Stimulated activated CD4-positive, alpha-beta T cell treated with anti-CD3 and anti-CD28 coated beads, Interleukin-15, amount 100 ng/mL, for 24 hours (primary cell): ENCODE results near the gene BCL11B.

ENCODE experiments used
- DNase-seq: peaks from one replicate; pipeline ENCODE4 v3.0.0-alpha.2; 2020

Gene BCL11B

DNA sequence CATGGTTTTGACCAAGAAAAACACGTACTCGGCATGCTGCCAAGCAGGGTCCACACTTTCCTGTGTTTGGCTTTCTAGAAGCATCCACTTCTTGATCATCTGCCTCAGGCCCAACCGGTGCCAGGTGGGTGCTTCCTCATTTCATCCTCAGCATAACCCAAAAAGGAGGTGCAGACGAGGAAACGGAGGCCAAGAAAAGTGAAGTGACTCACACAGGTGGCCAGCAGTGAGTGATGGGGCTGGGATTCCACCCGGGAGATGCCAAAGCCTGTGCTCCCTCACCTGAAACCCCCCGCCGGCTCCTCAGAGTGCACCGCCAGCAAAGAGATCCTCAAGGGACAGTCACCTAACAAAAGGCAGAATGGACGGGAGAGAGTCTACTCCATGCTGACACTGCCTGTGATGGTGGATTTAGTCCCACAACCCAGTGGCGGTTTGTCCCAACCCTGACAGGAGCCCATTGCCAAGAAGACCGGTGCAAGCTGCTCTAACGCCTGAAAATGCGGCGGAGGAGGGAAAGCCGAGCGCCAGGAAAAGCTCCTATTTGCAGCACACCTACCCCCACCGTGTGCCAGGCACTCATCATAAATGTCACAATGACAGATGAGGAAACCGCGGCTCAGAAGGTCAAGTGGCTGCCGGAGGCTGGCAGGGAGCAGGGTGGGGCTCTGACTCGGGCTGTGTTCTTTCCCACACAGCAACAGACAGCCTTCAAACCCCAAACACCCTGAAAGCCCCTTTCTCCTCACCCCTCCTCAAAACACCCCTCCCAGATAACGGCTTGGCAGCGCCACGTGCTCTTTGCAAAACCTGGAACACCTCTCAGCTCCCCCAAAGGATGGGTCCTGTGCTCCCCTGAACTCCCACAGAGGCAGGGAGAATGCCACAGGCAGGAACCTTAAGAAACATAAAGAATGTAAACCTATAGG is 18.8 kb downstream of the BCL11B start:
- DNase-seq = peak; percentile 69

- DNase-seq = no peak
Measured at GRCh38 chr14:99252443-99252939, 19.5 kb downstream of the BCL11B start.

DNA sequence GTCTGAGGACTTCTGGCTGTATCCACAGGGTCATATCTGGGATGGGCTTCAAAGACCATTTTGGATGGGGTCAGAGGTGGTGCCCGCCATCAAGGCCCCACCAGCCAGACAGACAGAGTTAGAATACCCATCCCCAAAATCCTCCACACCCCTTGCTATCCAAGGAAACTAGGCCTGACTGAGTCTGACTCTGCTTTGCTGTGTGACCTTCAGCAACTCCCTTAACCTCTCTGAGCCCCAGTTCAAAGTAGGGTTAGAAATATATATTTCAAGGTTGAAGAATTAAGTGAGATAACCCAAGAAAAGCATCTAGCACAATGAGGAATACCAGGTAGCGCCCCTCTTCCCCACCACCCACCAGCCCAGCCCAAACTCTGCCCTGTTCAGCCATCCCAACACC is 20.3 kb downstream of the BCL11B start:
- no peak for DNase-seq

DNA sequence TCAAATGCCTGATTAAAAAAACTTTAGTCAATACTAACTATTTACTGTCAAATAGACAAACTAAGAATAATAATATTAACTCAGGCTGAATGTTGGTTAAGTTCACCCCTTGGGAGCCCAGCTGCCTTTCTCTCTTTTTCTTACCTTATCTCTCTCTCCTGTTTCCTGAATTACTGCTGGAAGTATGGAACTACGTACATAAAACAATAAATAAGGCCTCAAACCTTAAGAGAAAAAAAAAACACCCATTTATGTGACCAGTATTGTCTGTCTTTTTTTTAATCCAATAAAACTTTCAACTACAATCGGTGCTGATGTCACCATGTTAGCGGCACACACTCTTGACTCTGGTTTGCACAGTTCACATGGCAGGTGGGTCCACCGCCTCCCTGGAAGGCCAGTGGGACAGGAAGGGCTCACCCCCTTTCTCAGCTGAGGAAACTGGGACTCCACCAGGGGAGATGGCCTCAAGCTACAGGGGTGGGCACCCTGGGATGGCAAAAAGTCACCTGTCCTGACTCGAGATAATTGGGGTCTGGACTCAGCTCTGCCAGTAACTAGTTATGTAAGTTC is 21.3 kb downstream of the BCL11B start:
- no peak for DNase-seq

GRCh38 chr14:99249389-99249788 is 22.6 kb downstream of the BCL11B start:
- DNase-seq = peak; percentile 68

DNA sequence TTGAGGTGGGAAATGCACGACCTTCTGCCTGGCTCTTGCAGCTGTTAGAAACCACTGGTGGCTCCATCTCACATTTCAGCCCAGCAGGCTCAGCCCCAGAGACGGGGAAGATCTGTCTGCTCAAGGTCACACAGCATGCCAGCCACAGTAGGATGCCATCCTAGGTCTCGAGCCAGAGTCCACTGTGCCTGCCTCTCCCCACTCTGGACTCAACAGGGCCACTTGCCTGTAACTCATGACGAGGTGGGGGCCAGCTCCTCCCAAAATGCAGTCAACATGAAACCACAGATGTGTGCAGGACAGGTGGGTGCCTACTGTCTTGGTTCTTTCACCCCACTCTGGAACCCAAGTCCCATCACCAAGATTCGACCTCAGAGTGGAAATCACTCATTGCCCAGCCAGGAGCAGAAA is 23.2 kb downstream of the BCL11B start:
- DNase-seq = no peak

DNA sequence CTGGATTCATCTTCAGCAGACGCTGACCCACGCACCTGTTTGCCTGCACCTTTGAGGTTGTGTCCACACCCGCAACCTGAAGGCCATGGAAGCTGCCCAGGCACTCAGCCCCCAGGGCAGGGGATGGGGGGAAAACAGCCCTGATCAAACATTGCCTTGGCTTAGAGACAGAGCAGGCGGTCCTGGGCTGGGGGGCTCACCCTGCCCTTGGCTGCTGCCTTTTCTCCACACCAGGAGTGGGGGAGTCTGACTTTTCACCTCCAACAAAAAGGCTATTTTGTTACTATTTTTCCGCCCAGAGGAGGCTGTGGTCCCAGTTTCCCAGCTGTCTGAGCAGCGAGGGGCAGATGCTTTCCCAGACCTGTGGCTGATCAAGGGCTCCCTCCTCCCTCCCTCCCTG is 24.2 kb downstream of the BCL11B start:
- no peak for DNase-seq

GRCh38 chr14:99247101-99247729 is 24.8 kb downstream of the BCL11B start:
- no peak for DNase-seq

DNA sequence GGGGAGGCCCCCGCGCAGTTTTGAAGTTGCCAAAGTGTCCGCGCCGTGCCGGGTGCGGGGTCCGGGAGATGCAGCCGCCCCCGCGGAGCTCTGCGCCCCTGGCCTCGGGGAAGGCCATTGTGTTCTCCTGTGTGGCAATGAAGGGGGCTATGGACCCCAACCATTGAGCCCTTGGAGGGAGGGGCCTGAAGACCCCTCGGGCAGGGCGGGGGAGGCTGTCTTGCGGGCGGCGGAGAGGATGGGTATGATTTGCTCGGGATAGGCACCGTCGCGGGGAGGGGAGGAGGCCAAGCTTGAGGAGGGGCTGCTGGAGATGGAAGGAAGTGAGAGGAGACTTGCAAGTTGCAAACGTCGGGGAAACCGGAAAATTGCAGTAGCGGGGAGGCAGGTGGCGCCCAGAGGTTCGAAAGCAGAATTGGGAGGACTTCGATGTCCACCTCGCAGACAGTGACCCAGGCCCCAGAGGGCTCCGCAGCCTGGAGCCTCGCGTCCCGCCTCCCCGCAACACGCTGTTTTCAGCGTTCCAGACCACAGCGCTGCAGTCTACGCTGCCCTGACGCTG is 25.4 kb downstream of the BCL11B start:
- peak; percentile 66 for DNase-seq

DNA sequence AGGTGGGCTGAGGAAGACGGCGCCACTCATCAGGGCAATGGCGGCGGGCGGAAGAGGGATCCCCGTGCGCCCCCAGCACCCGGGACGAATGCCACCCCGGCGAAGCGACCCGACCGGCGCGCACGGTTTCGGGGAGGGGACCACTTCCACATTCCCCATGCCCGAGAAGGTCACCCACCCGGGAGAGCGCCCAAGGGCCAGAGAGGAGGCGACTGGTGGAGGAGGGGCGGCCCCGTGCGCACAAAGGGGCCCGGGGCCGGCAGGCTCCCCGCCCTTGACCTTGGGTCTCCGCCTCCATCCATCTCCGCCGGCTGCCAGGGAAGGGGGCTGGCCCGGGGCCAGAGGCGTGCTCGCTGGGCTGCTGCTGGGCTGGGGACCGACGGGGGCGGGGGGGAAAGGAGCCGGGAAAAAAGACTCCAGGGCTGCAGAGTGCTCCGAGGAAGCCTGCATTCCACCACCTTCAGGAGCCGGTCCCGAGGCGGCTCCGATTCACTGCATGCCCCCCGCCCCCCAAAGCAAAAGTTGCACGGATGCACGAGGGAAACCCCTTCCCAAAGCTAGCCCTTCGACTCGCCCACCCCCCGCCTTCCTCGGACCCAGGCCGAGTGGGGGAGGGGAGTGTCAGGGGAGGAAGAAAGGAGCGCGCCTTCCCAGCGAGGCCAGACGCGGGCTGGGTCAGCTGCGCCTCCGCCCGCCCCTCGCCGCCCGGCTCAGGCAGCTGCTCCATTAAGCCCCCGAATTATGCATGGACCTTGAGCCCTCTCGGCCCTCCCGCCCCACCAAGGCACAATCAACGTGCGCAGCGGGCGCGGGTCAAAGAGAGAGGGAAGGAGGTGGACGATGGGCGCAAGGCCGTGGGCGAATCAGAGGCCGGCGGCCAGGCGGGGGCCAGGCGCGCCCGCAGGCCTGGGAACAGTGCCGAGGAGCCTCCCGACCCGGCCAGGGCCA is 26.2 kb downstream of the BCL11B start:
- no peak for DNase-seq

GRCh38 chr14:99244941-99245563 is 26.9 kb downstream of the BCL11B start:
- no peak for DNase-seq

DNA sequence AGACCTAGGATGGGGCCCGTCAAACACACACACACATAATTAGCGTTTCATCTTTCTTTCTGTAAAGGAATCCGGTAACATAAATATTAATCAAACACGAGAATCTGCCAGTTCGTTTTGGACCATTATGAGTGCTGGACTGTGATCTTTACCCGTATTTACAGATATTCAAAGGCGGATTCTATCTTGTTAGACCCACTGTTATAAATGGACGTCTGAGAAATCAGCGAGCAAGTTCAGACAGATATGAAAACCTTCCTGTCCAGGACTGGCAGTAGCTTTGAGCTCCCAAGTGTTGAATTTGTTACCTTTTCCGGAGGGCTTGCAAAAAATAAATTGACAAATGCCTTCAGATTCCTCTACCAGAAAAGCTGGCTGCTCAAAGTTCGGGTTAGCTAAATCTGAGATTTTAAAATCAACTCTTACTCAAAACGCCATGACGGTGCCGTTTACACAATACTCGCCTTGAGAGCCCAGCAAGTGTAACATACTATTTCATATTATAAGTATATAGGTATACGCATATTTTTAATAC is 27.6 kb downstream of the BCL11B start:
- no peak for DNase-seq

DNA sequence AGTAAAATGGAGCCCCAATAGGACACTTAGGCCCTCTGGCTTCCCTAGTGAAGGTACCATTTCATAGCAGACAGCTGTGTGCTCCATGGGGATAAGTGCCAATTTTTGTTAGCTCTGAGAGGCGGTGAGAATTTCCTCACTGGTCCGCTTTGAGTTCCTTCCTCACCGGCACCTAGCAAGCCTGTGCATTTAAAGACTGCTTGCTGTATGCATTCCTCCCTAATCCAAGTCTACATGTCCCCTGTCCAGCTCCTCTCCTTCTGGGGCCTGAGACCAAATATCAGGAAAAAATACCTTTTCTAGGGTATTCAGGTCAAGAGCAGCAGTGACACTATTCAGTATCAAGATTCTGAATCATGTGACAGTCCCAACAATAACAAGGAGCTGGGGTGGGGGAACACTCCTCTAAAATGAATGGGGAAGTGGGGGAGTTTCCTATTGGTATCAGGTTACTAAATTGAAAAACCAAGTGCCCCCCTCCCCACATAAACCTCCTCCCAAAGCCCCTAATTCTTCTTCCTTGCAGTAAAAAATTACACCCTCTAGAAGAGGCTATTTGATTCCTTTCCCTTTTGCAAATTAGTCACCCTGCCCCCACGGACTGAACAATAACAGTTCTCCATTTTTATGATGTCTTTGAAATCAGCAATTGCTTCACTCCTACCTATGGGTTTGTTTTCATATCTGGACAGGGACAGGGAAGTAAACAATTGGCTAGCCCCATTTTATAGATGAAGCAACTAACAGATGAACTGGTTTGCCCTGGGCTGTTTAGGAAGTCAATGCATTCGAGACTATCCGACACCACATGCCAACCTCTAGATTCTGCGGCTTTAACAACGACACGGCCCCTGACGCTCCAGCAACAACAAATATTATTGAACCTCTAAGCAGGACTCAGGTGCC is 28.9 kb downstream of the BCL11B start:
- DNase-seq = no peak

- no peak for DNase-seq
Measured at GRCh38 chr14:99242238-99242637, 29.8 kb downstream of the BCL11B start.

DNA sequence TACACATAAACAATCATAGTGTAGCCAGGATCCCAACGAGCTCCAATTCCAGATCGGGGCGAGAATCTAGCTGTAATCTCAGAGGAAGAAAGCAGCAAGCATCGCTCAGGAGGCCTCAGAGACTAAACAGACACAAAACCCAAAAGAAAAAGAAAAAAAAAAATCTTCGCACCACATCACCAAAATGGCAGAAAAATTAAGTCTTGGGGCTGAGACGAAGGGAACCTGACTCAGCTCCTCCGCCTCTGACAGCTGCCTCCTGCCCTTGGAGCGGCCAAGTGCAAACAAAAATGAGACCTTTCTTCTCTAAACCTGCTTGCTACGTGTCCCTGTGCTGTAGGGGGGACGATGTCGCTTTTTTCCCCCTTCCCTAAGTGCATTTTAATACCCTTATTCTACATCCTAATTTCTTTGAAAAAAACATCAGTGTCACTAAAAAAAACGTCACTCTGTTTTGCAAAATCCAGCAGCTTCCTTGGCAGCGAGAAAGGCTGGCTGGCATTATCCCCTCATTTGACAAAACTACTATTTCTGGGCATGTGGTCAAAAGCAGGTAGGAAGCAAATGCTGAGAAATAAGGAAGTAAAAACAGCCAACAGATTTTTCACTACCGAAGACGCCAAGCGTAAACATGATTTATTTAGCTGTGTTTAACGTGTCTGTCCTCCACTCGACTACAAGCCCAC is 30.5 kb downstream of the BCL11B start:
- no peak for DNase-seq

DNA sequence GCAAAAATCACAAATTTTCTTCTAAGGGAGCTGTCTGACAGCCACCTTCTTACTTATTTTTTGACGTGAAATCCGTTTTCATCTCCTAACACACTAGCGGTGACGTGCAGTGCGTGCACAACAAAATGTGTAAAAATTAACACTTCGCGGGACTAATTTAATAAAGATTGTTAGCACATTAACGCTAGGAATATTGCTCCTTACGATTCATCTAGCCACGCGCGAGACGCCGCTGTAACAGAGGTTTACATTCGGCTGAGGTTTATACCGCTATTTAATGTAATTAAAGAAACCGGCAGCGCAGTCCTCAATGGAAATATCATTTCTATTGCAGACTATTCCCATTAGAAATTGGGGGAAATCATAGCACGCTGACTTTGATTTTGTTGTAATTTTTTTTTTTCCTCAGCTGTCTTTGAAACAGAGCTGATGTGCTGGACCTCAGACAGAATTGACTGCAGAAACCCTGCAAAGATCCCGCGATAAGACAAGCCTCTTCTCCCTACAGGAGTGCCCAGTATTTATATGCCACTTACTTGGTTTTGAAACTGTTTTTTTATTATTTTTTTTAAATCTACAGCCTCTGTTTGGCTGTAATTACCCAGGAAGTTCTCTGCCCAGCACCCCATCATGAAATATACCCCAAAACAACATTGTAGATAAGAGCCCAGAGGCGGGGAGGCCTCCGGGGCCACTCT is 31.2 kb downstream of the BCL11B start:
- DNase-seq = no peak

DNA sequence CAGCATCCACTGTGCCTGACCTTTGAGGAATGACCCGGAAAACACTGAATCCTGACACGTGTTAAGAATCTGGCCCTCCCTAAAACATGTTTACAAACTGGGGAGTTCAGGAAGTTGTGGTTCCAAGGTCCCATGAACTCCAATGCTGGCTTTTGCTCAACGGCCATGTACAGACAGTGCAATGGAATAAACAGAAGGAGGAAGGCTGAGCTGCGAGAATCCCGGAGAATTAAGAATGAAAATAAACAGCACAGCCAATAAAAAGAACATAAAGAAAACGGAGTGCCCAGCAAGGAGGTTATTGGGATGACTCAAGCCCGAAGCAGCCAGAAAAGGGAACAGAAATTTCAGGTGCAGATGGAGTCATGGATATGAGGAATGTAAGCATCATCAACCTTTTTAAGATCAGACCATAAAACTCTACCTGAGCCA is 32.3 kb downstream of the BCL11B start:
- DNase-seq = no peak

DNA sequence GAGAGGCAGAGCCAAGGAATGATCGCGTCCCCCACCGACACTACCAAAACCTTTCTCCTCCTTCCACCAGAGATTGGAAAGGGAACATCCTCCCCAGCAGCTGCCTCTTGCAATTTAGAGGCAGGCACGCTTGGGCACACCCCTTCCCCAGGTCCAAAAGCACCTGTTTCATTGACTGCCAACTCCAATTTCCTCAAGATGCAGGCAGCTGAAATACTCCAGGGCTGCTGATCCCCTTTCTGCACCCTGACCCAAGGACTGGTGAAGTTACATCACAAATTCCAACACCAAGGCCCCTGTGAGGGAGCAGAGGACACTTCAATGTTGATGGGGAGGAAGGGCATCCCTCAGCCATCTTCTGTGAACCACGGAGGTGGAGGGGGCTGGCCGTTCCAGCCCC is 33.8 kb downstream of the BCL11B start:
- DNase-seq = no peak

DNA sequence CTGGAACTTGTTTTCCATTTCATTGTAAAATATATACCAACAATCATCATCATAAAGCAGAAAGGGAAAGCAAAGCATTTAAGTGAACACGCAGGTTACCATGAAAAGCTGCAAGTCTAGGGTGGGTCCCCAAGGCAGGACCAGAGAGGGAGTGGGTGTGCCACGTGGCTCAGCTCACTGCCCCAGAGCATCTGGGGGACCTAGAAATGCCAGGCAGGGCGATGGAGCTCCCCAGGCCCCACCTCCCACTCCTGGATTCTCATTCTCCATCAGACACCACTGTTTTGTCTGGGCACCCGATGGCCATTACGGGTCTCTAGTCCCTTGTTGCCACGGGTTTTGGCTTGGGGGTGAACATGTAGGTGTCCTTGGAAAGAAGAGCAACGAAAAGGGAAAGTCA is 34.7 kb downstream of the BCL11B start:
- DNase-seq = no peak
